Transverse colon (tissue), 4 donors: Measurements from ENCODE around the gene ZNF343.

Experiments
- CTCF ChIP-seq, 5 experiments: fragments of 200-600 bp in 3 of 5; fragments of 450-650 bp in 2 of 5; sonication (generic) in 3 of 5; IDR thresholded peaks; 1 replicate in 2 of 5; 2 replicates in 3 of 5; pipeline ENCODE4 v1.5.1; 2016 to 2017; ENCODE audit warnings: antibody characterized with exemption in 5 of 5, inconsistent platforms in 3 of 5, mild to moderate bottlenecking in 2 of 5, moderate library complexity in 1 of 5
- POLR2A ChIP-seq: fragments of 450-650 bp; IDR thresholded peaks from one replicate; pipeline ENCODE4 v1.6.1; 2016; ENCODE audit warnings: antibody characterized with exemption, mild to moderate bottlenecking, moderate library complexity
- POLR2AphosphoS5 ChIP-seq, 3 donors: sonication (generic); formaldehyde crosslinking; IDR thresholded peaks; one replicate each; pipeline ENCODE4 v1.6.1; 2016; ENCODE audit warnings: antibody characterized with exemption in 3 of 3

GRCh38 chr20:2480381-2480780 is 28.3 kb downstream of the ZNF343 start:
- no peak for TF ChIP-seq POLR2A
- no peak for TF ChIP-seq CTCF (IDR thresholded peaks at IDR 0.05)
- TF ChIP-seq POLR2AphosphoS5 (IDR thresholded peaks at IDR 0.05) = no peak
